Measurements from ENCODE around the gene LMOD1. TPM values are rescaled to one million over a fixed set of nuclear protein-coding genes. Genes with fewer than 3 reads are reported as not detected.

The LMOD1 gene
- total RNA-seq, 1 donor from 2014 or later: 0.41 TPM

DNA sequence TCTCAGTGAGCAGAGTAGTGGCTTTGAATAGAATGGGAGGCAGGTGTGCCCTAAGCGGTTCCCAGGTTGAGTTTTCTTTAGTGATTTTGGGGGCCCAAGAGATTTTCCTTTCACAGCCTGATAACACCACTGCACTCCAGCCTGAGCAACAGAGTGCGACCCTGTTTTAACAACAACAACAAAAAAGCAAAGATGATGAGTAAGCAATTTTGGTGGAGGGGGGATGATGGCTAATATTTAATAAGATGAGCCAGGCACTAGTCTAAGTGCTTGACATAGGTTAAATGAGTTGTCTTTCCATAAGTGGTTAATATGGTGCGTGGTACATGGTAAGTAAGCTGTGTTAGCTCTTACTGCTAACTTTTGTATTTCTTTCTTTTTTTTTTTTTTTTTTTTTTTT, 38.1 kb upstream of the LMOD1 start:
- Mint-ChIP-seq H3K27me3 (no peaks in the 10 kb centered on the region), H3K36me3 (ENCODE audit: insufficient read depth) (peaks cover 3% of the 10 kb centered on the region), H3K4me1 (ENCODE audit: low read depth) (peaks cover 17% of the 10 kb centered on the region), H3K27ac (peak overlapping the region; percentile 91), H3K9me3 (ENCODE audit: low read depth) (no peaks in the 10 kb centered on the region), H3K4me3 (ENCODE audit: low read depth) (peak overlapping the region; percentile 90)
- DNase-seq (ENCODE audit: low spot score, unreplicated experiment): no peak
- TF ChIP-seq, protein P1, sequence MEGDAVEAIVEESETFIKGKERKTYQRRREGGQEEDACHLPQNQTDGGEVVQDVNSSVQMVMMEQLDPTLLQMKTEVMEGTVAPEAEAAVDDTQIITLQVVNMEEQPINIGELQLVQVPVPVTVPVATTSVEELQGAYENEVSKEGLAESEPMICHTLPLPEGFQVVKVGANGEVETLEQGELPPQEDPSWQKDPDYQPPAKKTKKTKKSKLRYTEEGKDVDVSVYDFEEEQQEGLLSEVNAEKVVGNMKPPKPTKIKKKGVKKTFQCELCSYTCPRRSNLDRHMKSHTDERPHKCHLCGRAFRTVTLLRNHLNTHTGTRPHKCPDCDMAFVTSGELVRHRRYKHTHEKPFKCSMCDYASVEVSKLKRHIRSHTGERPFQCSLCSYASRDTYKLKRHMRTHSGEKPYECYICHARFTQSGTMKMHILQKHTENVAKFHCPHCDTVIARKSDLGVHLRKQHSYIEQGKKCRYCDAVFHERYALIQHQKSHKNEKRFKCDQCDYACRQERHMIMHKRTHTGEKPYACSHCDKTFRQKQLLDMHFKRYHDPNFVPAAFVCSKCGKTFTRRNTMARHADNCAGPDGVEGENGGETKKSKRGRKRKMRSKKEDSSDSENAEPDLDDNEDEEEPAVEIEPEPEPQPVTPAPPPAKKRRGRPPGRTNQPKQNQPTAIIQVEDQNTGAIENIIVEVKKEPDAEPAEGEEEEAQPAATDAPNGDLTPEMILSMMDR (IDR thresholded peaks at IDR 0.05; ENCODE audit: unreplicated experiment): no peak

DNA sequence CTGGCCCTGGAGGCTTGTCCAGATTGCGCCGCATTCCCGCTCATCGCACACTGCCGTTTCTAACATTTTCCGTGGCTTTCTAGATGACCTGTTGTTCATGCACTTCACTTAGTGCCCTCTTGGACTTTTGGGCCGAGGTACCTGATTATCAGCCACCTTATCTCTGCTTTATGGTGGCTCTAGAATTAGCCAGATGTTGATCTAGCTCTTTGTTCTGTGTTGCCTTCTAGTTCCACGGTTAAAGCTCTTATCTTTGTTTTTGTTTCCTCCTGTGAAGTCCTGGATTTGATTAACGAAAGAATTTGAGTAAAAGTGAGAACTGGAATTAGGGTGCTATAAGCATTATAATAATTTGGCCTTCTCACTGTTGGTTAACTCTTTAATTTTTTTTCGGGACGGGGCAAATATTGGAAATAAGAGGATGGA, 37.0 kb upstream of the LMOD1 start:
- TF ChIP-seq, protein P1 (IDR thresholded peaks at IDR 0.05; ENCODE audit: unreplicated experiment): no peak
- Mint-ChIP-seq H3K4me3 (ENCODE audit: low read depth) (peak overlapping the region; percentile 90), H3K27me3 (no peaks in the 10 kb centered on the region), H3K4me1 (ENCODE audit: low read depth) (peaks cover 17% of the 10 kb centered on the region), H3K36me3 (ENCODE audit: insufficient read depth) (peaks cover 3% of the 10 kb centered on the region), H3K27ac (peak overlapping the region; percentile 98), H3K9me3 (ENCODE audit: low read depth) (no peaks in the 10 kb centered on the region)
- no peak for DNase-seq (ENCODE audit: low spot score, unreplicated experiment)

DNA sequence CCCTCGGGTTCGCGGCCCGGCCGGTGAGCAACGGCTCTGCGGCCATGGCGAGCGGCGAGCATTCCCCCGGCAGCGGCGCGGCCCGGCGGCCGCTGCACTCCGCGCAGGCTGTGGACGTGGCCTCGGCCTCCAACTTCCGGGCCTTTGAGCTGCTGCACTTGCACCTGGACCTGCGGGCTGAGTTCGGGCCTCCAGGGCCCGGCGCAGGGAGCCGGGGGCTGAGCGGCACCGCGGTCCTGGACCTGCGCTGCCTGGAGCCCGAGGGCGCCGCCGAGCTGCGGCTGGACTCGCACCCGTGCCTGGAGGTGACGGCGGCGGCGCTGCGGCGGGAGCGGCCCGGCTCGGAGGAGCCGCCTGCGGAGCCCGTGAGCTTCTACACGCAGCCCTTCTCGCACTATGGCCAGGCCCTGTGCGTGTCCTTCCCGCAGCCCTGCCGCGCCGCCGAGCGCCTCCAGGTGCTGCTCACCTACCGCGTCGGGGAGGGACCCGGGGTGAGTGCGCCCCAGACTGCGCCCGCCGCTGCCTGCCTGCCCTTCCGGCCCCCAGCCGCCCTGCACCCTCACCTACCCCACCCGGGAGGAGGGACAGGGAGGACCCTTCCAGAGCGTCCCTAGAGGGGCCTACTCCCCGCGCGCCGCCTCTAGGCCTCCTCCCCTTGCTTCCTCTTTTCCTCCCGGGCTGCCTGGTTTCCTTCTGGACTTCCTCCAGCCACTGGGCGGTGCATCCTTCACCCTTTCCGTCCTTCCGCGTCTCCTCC, 36.5 kb upstream of the LMOD1 start, which contains the start of gene RNPEP:
Gene RNPEP (plus strand): TSS at position 26 of the 757 bp plus-strand sequence. CDS start 19 bp downstream, at position 45.
- Mint-ChIP-seq H3K27ac (peak within 1 kb of the TSS; percentile 98), H3K36me3 (ENCODE audit: insufficient read depth) (peaks cover 3% of the 10 kb centered on the region), H3K27me3 (no peaks in the 10 kb centered on the region), H3K9me3 (ENCODE audit: low read depth) (no peaks in the 10 kb centered on the region), H3K4me1 (ENCODE audit: low read depth) (peaks cover 17% of the 10 kb centered on the region), H3K4me3 (ENCODE audit: low read depth) (peak within 1 kb of the TSS; percentile 91)
- TF ChIP-seq, protein P1 (IDR thresholded peaks at IDR 0.05; ENCODE audit: unreplicated experiment): no peak
- peak; percentile 35 for DNase-seq (ENCODE audit: low spot score, unreplicated experiment)

DNA sequence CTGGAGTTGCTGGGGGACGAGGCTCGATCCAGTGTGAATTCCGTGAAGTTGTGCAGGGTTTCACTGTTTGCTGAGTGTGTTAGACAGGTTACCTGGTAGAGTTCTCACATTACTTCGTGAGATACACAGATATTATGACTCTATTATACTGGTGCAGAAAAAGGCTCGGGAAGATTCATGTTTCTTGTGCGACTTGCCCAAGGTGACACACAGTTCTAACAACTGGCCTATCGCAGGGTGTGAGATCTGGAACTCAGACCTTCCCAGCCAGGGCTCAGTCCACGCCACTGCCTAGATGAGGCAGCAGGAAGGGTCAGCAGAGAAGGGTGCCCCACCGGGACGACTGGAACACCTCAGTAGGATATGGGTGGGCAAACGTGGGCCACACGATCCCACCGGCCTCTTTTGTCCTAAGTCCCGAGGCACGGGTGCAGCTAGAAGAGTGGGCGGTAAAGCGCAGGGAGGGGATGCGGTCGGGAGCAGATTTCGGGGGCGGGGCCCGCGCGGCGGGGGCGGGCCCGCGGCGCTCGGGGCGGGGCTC, 35.8 kb upstream of the LMOD1 start:
- H3K27ac Mint-ChIP-seq: peak overlapping the region; percentile 98
- TF ChIP-seq, protein P1 (IDR thresholded peaks at IDR 0.05; ENCODE audit: unreplicated experiment): no peak
- no peaks in the 10 kb centered on the region for H3K27me3 Mint-ChIP-seq
- peak; percentile 75 for DNase-seq (ENCODE audit: low spot score, unreplicated experiment)
- no peaks in the 10 kb centered on the region for H3K9me3 Mint-ChIP-seq (ENCODE audit: low read depth)
- H3K36me3 Mint-ChIP-seq (ENCODE audit: insufficient read depth): peaks cover 3% of the 10 kb centered on the region
- H3K4me1 Mint-ChIP-seq (ENCODE audit: low read depth): peaks cover 17% of the 10 kb centered on the region
- peak overlapping the region; percentile 91 for H3K4me3 Mint-ChIP-seq (ENCODE audit: low read depth)

DNA sequence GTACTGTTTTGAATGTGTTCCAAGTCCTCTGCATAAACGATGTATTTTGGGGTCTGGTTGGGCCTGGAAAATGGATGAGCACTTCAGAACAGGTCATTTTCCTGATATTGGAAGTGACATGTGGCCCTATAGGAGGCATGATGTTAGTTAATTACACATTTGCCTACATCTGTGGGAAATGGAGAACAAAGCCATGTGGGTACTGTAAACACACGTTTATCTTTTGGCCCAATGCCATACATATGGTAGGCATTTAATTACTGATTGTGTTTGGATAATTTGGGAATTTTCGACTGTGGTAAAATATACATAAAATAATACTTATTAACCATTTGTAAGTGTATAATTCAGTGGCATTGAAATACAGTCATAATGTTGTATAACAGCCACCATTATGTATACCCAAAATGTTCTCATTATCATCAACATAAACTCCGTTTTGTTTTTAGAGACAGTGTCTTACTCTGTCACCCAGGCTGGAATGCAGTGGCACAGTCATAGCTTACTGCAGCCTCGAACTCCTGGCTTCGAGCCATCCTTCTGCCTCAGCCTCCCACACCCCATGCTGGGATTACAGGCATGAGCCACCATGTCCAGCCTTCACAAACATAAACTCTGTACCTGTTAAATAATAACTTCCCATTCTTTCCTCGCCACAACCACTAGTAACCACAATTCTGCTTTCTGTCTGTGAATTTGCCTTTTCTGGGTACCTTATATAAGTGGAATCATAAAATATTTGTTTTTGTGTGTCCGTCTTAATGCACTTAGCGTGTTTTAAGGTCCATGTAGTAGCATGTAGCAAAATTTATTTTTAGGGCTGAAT, 24.2 kb upstream of the LMOD1 start:
- Mint-ChIP-seq H3K4me1 (ENCODE audit: low read depth) (no peaks in the 10 kb centered on the region), H3K27ac (no peak overlapping the region), H3K4me3 (ENCODE audit: low read depth) (no peak overlapping the region), H3K27me3 (peaks cover 3% of the 10 kb centered on the region), H3K9me3 (ENCODE audit: low read depth) (no peaks in the 10 kb centered on the region), H3K36me3 (ENCODE audit: insufficient read depth) (peaks cover 15% of the 10 kb centered on the region)
- no peak for DNase-seq (ENCODE audit: low spot score, unreplicated experiment)
- TF ChIP-seq, protein P1 (IDR thresholded peaks at IDR 0.05; ENCODE audit: unreplicated experiment): no peak
